ENCODE results near the gene SPTB.

- TF ChIP-seq CTCF (tag by site-specific recombination; IDR thresholded peaks at IDR 0.05): peak; percentile 41; the same call in 1 of the 2 replicates
- TF ChIP-seq SP2 (tag by site-specific recombination; IDR thresholded peaks at IDR 0.05): no peak
- peak; percentile 56; the same call in 1 of the 2 replicates for TF ChIP-seq ZBTB11 (tag by site-specific recombination; conservative IDR thresholded peaks at IDR 0.05; ENCODE audit: low read depth)
- TF ChIP-seq ZNF623 (tag by site-specific recombination; IDR thresholded peaks at IDR 0.05): no peak
- TF ChIP-seq ZNF121 (tag by site-specific recombination; IDR thresholded peaks at IDR 0.05): no peak
- no peak for TF ChIP-seq ZNF114 (tag by site-specific recombination; IDR thresholded peaks at IDR 0.05)
- TF ChIP-seq ZNF785 (tag by site-specific recombination; IDR thresholded peaks at IDR 0.05): no peak
- TF ChIP-seq ZNF274 (IDR thresholded peaks at IDR 0.05; ENCODE audit: low read length): no peak
- no peak for TF ChIP-seq ZNF274 (tag by site-specific recombination; IDR thresholded peaks at IDR 0.05; ENCODE audit: borderline replicate concordance)
- no peak for TF ChIP-seq ZNF473 (tag by site-specific recombination; IDR thresholded peaks at IDR 0.05)
- TF ChIP-seq ZNF148 (tag by site-specific recombination; IDR thresholded peaks at IDR 0.05; ENCODE audit: borderline replicate concordance): no peak
- no peak for TF ChIP-seq ZNF513 (tag by site-specific recombination; IDR thresholded peaks at IDR 0.05)
- TF ChIP-seq ZNF514 (tag by site-specific recombination; IDR thresholded peaks at IDR 0.05): no peak
- no peak for TF ChIP-seq SP7 (tag by site-specific recombination; IDR thresholded peaks at IDR 0.05)
- no peak for TF ChIP-seq ZNF830 (tag by site-specific recombination; IDR thresholded peaks at IDR 0.05; ENCODE audit: low read depth)
Measured at GRCh38 chr14:64878837-64879634, 671 bp downstream of the SPTB start.

Data from HEK293 (cell line).